Measurements from ENCODE around the gene IGF1R.

IGF1R gene

GRCh38 chr15:98647026-98647773 lies 1.1 kb upstream of the IGF1R start:
- peaks cover 4% of the 10 kb centered on the region for H3K4me1 ChIP-seq (ENCODE audit: insufficient read depth, poor library complexity, severe bottlenecking)
- peak; percentile 35 for ATAC-seq (ENCODE audit: low read depth)
- peak overlapping the region; percentile 85 for H3K27ac ChIP-seq (ENCODE audit: poor library complexity, severe bottlenecking)
- peak overlapping the region; percentile 96 for H3K4me3 ChIP-seq (ENCODE audit: severe bottlenecking)
- no peaks in the 10 kb centered on the region for H3K36me3 ChIP-seq (ENCODE audit: low read depth)
- H3K9me3 ChIP-seq (ENCODE audit: severe bottlenecking), result no peaks in the 10 kb centered on the region
- peak; percentile 99 for TF ChIP-seq CTCF (IDR thresholded peaks at IDR 0.05; ENCODE audit: poor library complexity, severe bottlenecking)
- H3K27me3 ChIP-seq (ENCODE audit: insufficient read depth, poor library complexity, severe bottlenecking), result no peaks in the 10 kb centered on the region
- peak; percentile 90 for DNase-seq (ENCODE audit: low spot score)

DNA sequence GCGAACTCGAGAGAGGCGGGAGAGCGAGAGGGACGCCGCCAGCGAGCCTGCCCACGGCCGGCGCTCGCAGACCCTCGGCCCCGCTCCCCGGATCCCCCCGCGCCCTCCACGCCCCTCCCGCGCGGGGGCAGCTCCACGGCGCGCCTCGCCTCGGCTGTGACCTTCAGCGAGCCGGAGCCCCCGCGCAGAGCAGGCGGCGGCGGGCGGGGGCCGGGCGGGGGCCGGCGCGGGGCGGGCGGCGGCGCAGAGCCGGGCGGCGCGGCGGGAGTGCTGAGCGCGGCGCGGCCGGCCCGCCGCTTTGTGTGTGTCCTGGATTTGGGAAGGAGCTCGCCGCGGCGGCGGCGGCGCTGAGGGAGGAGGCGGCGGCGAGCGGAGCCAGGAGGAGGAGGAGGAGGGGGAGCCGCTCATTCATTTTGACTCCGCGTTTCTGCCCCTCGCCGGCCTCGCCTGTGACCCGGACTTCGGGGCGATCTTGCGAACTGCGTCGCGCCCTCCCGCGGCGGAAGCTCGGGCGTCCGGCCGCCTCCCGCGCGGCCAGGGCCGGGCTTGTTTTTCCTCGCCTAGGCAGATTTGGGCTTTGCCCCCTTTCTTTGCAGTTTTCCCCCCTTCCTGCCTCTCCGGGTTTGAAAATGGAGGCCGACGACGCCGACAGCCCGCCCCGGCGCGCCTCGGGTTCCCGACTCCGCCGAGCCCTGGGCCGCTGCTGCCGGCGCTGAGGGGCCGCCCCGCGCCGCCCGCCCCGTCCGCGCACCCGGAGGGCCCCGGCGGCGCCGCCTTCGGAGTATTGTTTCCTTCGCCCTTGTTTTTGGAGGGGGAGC lies 524 bp downstream of the IGF1R start:
- peak overlapping the region; percentile 96 for H3K4me3 ChIP-seq (ENCODE audit: severe bottlenecking)
- peaks cover 21% of the 10 kb centered on the region for H3K4me1 ChIP-seq (ENCODE audit: insufficient read depth, poor library complexity, severe bottlenecking)
- DNase-seq (ENCODE audit: low spot score) (no peak), ATAC-seq (ENCODE audit: low read depth) (no peak)
- H3K36me3 ChIP-seq (ENCODE audit: low read depth), result no peaks in the 10 kb centered on the region
- H3K27me3 ChIP-seq (ENCODE audit: insufficient read depth, poor library complexity, severe bottlenecking), result no peaks in the 10 kb centered on the region
- TF ChIP-seq CTCF (IDR thresholded peaks at IDR 0.05; ENCODE audit: poor library complexity, severe bottlenecking), result peak; percentile 22
- peak overlapping the region; percentile 85 for H3K27ac ChIP-seq (ENCODE audit: poor library complexity, severe bottlenecking)
- H3K9me3 ChIP-seq (ENCODE audit: severe bottlenecking), result no peaks in the 10 kb centered on the region

DNA sequence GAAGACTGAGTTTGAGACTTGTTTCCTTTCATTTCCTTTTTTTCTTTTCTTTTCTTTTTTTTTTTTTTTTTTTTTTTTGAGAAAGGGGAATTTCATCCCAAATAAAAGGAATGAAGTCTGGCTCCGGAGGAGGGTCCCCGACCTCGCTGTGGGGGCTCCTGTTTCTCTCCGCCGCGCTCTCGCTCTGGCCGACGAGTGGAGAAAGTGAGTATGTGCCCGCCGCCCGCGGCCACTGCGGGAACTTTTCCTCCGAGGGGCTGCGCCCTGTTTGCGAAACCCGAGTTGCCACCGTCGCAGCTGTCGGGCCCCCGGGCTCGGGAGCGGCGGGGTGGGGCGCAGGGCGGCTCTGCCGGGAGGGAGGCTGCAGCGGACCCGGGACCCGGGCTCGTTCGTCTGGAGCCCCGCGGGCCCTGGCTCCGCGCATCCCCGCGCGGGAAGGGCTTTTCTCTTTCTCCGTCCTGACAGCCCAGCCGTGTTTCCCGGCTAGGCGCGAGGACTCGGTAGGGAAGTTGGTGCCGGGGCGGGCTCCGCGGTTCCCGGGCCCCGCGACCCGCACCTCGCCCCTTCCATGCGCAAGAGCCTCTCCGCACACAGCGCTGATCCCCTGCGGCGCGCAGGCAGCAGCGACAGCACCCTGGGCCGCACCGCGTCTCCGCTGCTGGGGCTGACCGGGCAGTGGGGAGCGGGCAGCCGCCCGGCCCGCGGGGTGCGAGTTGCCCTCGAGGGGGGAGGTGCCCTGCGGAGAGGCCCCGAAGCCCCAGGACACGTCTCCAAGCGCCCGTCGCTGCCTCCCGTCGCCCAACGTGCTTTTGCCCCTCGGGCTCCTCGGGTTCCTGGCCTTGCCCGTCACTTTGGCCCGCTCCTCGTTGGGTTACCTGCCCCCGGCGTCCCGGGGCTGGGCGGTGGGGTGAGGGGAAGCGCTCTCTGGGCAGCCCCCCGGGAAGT lies 1.4 kb downstream of the IGF1R start:
- Histone ChIP-seq H3K9me3 (ENCODE audit: severe bottlenecking) (no peaks in the 10 kb centered on the region), H3K36me3 (ENCODE audit: low read depth) (no peaks in the 10 kb centered on the region), H3K4me3 (ENCODE audit: severe bottlenecking) (peak overlapping the region; percentile 96), H3K4me1 (ENCODE audit: insufficient read depth, poor library complexity, severe bottlenecking) (peaks cover 29% of the 10 kb centered on the region), H3K27ac (ENCODE audit: poor library complexity, severe bottlenecking) (peak overlapping the region; percentile 85), H3K27me3 (ENCODE audit: insufficient read depth, poor library complexity, severe bottlenecking) (no peaks in the 10 kb centered on the region)
- no peak for TF ChIP-seq CTCF (IDR thresholded peaks at IDR 0.05; ENCODE audit: poor library complexity, severe bottlenecking)
- DNase-seq (ENCODE audit: low spot score) (no peak), ATAC-seq (ENCODE audit: low read depth) (no peak)

- peaks cover 37% of the 10 kb centered on the region for H3K4me1 ChIP-seq (ENCODE audit: insufficient read depth, poor library complexity, severe bottlenecking)
- no peak for DNase-seq (ENCODE audit: low spot score)
- H3K9me3 ChIP-seq (ENCODE audit: severe bottlenecking), result no peaks in the 10 kb centered on the region
- peak overlapping the region; percentile 85 for H3K27ac ChIP-seq (ENCODE audit: poor library complexity, severe bottlenecking)
- peak overlapping the region; percentile 96 for H3K4me3 ChIP-seq (ENCODE audit: severe bottlenecking)
- no peaks in the 10 kb centered on the region; the same call in 1 of the 2 replicates for H3K36me3 ChIP-seq (ENCODE audit: low read depth)
- ATAC-seq (ENCODE audit: low read depth), result peak; percentile 1; the same call in 1 of the 3 replicates
- no peak for TF ChIP-seq CTCF (IDR thresholded peaks at IDR 0.05; ENCODE audit: poor library complexity, severe bottlenecking)
- no peaks in the 10 kb centered on the region for H3K27me3 ChIP-seq (ENCODE audit: insufficient read depth, poor library complexity, severe bottlenecking)
Observed at GRCh38 chr15:98650417-98651035, 2.2 kb downstream of the IGF1R start.
